GM19239 (cell line): ENCODE results near the gene TMA7B.

Experiments
- DNase-seq: peaks from one replicate; pipeline ENCODE4 v3.0.0; 2011; ENCODE audit warnings: low spot score; ENCODE audit not compliant: insufficient read length
- FAIRE-seq: peaks from 2 replicates; lab custom pipeline; 2011; peaks lifted over from hg19 to GRCh38; lab: Jason Lieb, UNC

TMA7B gene

DNA sequence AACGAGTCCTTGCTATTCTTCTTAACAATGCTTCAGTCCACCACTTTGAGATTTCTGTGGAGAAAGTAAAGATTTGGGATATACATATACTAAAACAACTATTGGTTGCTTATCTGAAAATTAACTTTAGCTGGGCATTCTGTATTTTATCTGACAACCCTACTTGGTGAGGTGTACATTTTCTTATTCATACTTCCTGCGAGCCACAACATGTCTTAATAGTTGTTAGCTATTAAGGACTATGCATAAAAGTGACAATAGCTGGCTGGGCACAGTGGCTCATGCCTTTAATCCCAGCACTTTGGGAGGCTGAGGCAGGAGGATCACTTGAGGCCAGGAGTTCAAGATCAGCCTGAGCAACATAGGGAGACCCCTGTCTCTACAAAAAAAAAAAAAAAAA is 28.0 kb upstream of the TMA7B start:
- DNase-seq (no peak), FAIRE-seq (no peak)

DNA sequence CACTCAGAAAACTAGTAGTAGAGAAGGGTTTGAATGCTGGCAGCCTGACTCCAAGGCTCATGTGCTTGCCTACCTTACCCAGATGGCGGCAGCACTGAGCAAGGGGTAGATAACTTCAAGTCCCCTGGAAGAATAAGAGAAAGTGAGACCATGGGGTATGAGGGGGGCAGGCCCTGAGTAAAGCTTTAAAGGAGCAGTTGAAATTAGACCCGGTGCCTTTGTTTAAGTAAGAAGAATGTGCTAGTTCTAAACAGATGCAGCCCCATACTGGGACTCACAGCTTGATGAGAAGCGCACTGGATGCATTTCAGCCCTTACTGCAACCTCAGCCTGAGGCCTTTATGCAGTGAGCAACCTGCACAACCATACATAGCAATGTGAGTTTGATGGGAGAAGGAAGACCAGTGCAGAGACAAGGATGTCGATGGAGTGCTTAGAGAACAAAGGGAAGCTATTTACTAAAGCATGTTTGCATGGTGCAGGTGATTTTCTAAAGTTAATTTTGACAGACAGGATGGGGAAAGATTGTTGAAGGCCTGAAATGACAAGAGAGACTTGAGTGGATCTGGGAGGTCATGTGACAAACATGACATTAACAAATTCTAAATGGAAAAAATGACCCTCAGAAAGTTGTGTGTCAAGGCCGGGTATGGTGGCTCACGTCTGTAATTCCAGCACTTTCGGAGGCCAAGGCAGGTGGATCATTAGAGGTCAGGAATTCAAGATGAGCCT is 27.1 kb upstream of the TMA7B start:
- DNase-seq (peak; percentile 39), FAIRE-seq (peak; percentile 69)

DNA sequence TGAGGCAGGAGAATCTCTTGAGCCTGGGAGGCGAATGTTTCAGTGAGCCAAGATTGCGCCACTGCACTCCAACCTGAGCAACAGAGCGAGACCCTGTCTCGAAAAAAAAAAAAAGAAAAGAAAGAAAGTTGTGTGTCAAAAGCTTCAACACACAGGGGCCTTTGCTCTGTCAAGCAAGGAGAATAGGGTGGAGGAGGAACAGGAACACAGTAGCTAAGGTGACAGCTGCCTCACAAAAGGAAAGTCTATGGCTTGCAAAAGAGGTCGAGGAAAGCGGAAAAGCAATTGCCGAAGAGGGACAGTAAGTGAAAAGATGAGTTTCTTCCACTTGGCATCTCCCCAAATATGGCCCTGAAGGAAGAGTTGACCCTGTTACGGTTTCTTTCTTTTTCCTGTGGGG is 26.5 kb upstream of the TMA7B start:
- DNase-seq (no peak), FAIRE-seq (no peak)

DNA sequence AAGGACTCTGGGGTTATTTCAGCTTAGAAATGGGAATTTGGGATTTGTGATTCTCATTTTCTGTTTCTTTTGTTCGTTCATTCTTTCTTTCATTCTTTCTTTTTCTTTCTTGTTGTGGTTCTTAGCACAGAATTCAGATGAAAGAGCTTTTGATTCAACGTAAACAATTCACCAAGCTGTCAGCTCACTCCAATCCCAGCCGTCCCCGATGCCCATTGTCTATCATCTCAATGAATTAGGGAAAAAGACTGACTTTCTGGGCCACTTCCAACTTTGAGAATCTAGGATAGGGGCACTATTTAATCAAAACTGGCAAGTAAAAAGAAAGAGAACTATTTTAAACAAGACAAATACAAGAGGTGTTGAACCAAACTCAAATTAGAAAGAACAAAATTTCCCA is 25.1 kb upstream of the TMA7B start:
- no peak for FAIRE-seq

DNA sequence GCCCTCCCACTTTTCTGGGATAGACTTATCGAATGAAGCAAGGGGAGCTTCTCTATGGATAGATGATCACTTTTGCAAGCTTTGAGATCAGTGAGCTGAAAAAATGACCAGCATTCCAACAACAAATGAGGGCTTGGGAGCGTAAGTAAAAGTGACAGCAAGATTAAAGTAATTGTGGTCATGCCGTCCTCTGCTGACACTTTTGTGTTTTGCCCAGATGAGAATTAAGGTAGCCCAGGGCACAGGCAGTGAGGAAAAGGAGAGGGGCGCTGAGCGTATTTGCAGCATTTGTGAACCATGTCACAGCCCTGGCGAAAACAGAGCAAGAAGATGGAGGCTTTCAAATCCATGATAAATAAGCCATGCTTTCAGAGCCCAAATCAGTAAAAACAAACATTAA is 24.6 kb upstream of the TMA7B start:
- FAIRE-seq (no peak), DNase-seq (no peak)

More for the DNA sequence above, 25.1 kb upstream of the TMA7B start:
- DNase-seq: no peak

DNA sequence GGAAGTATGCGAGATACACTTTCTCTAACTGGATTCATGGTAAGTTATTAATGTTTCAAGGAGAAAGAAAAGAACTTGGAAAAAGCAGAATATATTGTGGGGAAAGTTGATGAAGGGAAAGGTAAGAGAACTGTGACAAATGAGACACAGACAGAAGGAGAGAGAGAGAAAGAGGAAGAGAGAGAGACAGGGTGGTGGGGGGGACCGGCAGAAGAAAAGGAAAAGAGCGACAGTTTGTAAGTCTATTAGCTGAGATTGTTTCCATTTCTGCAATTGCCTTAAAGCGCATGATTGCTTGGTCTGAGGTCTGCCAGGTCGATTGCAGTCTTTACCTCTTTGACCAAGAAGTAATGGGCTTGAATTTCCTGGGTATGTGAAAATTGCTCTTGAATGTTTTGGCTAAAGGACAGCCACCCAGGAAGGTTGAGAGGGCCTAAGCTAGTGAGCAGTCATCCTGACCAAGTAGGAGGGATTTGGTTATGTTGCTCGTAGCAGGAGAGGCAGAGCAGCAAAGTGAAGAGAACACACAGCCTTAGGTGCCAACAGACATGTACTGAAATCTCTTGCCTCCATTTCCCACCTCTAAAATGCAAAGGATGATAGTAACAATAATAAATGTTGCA is 23.6 kb upstream of the TMA7B start:
- FAIRE-seq: no peak
- DNase-seq: no peak

DNA sequence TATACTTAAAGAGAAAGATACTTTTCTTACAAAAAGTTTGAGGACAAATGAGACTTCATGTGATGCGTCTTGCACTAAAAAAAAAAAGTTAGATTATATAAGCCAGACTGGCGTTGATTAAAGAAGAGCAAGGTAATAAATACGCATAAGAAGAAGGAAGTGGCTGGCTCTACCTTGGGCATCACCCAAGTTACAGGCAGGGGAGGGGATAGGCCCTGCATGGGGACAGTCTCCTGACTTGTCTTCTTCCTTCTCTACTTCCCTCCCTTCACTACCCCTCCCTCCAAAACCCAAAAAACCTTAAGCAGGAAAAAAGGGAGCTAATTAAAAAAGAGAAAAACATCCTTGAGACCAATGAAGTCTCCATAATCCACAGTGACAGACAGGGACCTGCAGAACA is 22.3 kb upstream of the TMA7B start:
- DNase-seq (no peak), FAIRE-seq (no peak)

DNA sequence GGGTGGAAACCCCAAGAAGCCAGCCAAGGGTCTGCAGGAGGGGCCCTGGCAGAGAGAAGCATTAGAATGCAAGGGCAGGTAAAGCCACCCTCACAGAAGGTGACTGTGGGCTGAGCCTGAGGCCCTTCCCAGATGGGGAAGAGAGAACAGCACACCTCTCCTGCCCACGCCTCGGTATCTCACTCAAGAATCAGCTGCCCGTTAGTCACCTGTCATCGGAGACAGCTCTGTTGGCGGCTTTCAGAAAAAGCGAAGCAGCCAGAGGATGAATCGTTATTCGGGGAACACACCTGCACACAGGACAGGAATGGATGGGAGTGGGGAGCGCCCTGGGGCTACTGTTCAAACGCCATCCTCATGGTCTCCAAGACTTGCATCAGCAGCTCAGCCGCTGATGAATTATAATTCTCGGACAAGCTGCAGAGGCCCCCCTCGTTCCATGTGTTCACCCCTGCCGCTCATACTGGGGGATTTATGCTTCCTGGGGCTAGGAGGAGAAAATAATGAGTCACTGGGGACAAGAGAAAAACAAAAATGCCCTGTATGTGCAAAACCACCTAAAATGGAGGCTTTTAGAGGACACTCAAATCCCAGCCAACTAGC is 21.6 kb upstream of the TMA7B start:
- FAIRE-seq (no peak), DNase-seq (no peak)

DNA sequence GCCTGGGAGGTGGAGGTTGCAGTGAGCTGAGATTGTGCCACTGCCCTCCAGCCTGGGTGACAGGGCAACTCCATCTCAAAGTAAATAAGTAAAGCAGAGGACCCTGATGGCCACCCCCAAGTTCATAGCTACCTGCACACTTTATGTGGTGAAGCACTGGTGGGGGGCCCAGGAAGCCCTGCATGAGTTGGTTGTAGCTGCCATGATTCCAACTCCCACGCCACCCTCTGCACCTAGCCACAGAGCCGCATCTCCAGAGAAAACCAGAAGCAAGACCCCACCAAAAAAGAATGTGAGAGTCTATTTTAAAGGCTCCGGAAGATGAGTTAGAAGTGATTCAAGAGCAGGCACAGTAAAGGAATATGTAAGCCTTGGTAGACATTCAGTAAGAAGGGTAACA is 20.4 kb upstream of the TMA7B start:
- FAIRE-seq: no peak
- DNase-seq: no peak

DNA sequence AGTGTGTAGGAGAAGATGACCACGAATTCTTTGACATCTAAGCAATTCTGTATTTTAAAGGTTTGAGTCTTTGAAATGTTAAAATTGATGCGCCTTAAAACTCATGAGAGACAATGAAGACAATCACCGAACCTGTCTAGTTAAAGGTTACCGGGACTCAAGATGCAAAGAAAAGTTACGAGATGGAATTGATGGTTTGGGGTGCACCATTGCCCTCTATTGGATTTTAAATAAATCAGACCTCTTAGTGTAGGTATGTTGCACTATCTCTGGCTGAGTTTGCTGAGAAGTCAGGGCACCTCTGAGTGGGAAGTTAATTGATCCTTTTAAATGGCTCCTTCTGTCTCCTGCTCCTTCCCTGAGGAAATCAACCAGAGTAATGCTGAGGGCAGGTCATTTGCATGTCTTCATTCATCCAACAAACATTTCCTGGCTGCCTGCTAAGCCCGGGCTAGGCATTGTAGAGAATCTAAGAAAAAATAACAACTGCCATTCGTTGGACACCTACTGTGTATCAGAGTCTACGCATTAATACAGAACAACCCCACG is 19.4 kb upstream of the TMA7B start:
- no peak for DNase-seq
- no peak for FAIRE-seq

DNA sequence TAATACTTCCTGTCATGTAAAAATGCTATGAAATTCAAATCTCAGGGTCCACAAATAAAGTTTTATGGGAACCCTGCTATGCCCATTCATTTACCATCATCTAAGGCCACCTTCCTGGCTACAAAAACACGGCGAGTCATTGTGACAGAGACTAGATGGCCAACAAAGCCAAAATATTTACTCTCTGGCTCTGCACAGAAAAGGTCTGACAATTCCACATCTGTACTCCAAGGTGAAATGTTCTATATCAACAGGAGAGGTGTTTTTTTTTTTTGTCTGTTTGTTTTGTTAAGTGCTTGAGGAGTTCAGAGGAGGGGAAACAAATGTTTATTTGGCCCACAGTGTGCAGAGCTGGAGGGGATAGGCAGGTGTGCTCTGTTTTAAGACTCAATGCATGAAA is 18.6 kb upstream of the TMA7B start:
- FAIRE-seq (no peak), DNase-seq (no peak)

DNA sequence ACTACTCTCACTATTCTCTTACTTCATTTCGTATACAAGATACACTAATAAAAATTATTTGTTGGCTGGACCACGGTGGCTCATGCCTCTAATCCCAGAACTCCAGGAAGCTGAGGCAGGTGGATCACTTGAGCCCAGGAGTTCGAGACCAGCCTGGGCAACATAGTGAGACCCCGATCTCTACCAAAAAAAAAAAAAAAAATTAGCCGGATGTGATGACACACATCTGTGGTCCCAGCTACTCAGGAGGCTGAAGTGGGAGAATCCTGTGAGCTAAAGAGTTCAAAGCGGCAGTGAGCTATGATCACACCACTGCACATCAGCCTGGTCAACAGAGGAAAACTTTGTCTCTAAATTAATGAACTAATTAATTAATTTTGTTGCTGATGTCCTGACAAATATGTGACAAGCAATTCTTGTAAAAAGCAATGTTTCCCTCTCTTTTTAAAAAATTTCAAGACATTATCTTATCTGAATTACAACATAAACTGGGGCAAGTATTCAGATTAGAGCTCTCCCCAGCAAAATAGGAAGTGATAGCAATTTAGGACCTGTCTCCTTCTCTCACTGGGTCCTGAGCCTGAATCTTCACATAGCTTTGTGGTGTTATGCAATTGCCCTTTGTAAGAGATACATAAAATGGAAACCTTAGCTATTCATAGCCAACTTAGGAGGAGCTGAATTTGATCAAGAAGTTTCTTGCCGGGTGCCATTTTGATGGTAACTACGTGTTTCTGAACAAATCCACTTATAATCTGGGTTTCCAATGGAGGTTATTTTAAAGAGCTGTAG is 17.6 kb upstream of the TMA7B start:
- no peak for FAIRE-seq
- DNase-seq: no peak

DNA sequence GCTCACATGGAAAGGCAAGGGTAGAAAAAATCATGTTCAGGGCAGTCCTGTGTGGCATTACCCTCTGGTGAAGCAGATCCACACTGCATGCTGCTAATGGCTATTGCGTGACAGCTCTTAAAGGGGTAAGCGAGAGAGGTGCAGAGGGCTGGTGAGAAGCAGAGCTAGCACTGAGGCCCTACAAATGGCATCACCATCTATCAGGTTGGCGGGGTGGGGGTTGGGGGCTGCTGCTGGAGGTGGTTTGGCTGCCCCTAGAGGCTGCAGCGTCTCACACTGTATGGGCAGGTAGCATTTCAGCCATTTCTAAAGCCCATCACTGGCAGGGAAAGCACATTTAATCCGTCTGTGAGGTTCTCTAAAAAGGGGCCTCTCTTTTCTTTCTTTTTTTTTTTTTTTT is 16.9 kb upstream of the TMA7B start:
- no peak for DNase-seq
- FAIRE-seq: no peak

DNA sequence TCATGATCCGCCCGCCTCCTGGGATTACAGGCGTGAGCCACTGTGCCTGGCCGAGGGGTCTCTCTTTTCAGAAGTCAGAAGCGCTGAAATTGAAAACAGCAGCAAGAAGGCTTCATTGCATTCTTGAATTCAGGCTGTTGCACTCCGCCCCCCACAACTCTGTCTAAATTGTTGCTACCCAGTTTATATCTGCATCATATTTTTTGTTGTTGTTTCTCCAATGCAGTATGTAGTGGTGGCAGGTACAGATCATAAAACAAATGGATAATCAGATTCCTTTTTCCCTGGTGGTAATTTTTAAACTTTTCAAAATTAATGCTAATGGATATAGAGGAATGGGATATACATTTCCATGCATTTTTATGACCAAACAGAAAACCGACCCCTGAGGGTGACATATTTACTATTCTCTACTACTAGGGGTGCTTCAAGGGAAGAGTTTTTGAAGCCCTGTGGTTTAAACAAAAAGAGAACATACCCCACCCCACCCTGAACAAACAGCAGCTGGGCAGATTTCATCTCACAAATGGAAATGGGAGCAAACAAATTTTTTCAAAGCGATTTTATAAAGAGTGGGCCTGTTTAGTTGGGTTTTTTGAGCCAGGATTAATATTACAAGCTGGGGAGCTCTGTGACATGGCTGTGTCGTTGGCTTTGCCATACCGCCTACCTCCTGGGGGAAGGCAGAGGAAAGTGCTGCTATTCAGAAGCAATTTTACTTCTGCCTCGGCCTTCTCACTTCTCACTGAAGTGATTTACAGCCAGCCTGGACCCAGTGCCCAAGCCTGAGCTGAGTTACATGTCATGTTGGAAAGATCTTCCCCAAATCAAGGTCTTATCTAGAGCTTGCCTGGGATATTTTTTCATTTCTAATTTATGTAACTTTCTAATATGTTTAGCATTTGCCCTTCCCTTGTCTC is 16.0 kb upstream of the TMA7B start:
- FAIRE-seq (no peak), DNase-seq (no peak)

DNA sequence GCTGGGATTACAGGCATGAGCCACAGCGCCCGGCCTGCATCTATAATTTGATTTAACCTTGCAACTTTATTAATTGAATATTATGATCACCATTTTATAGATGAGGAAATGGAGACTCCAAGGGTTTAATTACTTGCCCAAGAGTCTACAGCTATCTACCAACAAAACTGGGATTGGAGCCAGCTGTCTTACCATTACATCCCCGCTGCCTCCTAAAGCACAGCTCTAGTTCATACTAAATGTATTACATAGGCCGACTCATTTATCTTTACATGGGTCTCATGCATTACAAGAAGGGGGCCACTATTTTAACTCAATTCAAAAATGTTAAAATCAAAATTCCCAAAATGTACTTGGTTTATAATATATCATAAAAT is 14.1 kb upstream of the TMA7B start:
- FAIRE-seq: no peak
- no peak for DNase-seq

DNA sequence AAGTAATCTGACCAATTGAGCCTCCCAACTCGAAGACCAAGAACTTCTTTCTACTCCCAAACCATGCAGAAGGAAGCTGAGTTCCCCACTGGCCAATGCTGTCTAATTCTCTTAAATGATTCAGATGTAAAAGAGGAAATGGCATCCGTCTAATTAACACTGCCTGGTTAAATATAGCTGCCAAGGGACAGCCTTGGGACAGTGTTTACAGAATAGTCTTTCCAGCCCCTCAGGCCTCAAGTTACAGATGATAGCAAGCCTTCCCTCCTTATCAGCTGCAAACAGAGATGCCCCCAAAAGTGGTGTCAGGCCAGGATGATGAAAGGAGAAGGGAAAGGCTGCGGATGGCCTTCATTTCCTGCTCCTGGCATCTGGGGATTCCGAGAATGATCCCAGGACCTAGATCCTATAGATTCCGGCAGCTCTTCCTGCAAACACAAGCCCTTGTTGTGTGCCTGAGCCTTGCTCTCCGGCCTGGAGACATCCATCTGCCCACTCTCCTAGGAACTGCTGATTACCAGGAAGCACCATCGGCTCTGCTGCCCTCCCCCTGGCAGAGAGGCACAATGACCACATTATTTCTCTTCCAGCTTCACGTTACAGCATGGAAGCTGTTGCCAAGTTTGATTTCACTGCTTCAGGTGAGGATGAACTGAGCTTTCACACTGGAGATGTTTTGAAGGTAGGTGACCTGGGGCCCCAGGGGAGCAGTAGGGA is 13.5 kb upstream of the TMA7B start:
- DNase-seq (no peak), FAIRE-seq (no peak)

DNA sequence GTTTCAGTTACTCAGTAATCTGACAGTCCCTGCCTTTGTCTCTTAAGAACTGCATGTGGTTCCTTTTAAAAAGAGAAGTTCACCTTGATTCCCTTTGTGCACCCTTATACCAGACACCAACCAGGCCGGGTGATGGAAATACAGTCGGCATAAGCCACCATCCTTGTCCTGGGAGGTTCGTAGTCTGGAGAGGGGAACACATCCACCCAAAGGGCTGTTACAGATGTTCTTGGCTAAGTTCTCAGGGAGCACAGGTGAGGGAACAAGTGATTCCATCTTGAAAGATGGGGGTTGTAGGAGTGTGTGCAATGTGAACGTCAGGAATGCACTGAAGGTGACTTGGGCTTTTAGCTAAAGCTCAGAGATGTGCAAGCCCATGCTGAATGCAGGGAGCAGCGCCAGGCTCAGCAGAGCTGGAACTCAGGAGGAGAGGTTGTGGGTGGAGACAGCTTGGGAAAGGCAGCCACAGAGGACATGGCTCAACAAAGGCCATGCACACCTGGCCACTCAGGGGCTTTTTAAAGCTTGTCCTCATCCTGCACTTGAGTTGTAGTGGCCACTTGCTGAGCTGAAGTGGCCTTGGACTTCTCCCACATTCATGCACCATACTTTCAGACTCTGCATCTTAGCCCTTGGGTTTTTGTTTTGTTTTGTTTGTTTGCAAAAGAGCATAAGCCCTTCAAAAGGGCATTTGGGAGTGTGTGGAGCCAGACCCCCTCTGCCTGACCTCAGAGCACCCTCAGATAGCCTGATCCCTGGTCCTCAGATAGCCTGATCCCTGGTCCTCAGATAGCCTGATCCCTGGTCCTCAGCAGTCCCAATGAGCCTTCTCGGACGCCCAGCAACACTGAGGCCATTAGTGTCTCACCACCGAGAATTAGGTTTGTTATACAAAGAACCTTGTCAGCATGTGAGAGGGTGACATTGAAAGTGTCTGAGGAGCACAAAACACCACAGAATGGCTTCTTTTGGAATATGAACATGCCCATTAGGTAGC is 12.7 kb upstream of the TMA7B start:
- FAIRE-seq (no peak), DNase-seq (no peak)
